SU-DHL-6 (cell line): ENCODE measurements around the gene OR6M1.

Source experiments
- H2AFZ ChIP-seq: fragments of 200-600 bp; sonication (generic); 2 replicates; pipeline ENCODE4 v1.6.1; 2014; ENCODE audit warnings: low read depth, mild to moderate bottlenecking, moderate library complexity, mixed read lengths, antibody characterized with exemption, low read length; ENCODE audit not compliant: severe bottlenecking
- H3F3A ChIP-seq: fragments of 200-600 bp; shearing (Covaris generic); 2 replicates; pipeline ENCODE4 v1.6.0; 2016; ENCODE audit warnings: antibody characterized with exemption, mild to moderate bottlenecking; ENCODE audit not compliant: insufficient read depth
- H3K27ac ChIP-seq: fragments of 200-600 bp; sonication (generic); 2 replicates; pipeline ENCODE4 v1.5.1; 2016; ENCODE audit warnings: low read depth, mild to moderate bottlenecking, low read length, moderate library complexity, mixed read lengths
- H3K27me3 ChIP-seq: fragments of 200-600 bp; sonication (generic), shearing (Covaris generic); 2 replicates; pipeline ENCODE4 v1.6.0; 2014; ENCODE audit warnings: mild to moderate bottlenecking, low read length
- H3K36me3 ChIP-seq: fragments of 200-600 bp; sonication (generic); 2 replicates; pipeline ENCODE4 v1.6.1; 2014; ENCODE audit warnings: mild to moderate bottlenecking, low read length, mixed read lengths
- H3K4me2 ChIP-seq: fragments of 300-600, 200-600 bp; shearing (Covaris generic), sonication (generic); 2 replicates; pipeline ENCODE4 v1.6.0; 2014; ENCODE audit warnings: low read length, low read depth, mild to moderate bottlenecking; ENCODE audit not compliant: poor library complexity, severe bottlenecking
- H3K4me3 ChIP-seq: fragments of 200-600 bp; sonication (generic); 2 replicates; pipeline ENCODE4 v1.5.1; 2014; ENCODE audit warnings: antibody characterized with exemption, low read length, mild to moderate bottlenecking, mixed read lengths; ENCODE audit not compliant: insufficient read depth, poor library complexity, severe bottlenecking
- H3K79me2 ChIP-seq: fragments of 200-600 bp; sonication (generic); 2 replicates; pipeline ENCODE4 v1.6.1; 2014; ENCODE audit warnings: mild to moderate bottlenecking, low read length, moderate library complexity; ENCODE audit not compliant: insufficient read depth
- H3K9ac ChIP-seq: fragments of 200-600 bp; sonication (generic); 2 replicates; pipeline ENCODE4 v1.7.0; 2014; ENCODE audit warnings: mild to moderate bottlenecking, low read length
- H3K9me2 ChIP-seq: fragments of 200-600 bp; sonication (generic); replicated peaks from 2 replicates; pipeline ENCODE4 v1.6.1; 2014; ENCODE audit warnings: low read length; ENCODE audit not compliant: insufficient read depth
- H3K9me3 ChIP-seq: fragments of 200-600 bp; sonication (generic); 2 replicates; pipeline ENCODE4 v1.6.1; 2014; ENCODE audit warnings: low read length, mixed read lengths; ENCODE audit not compliant: insufficient read depth
- H4K20me1 ChIP-seq: fragments of 200-600 bp; sonication (generic); 2 replicates; pipeline ENCODE4 v1.6.1; 2014; ENCODE audit warnings: low read depth, mild to moderate bottlenecking, antibody characterized with exemption, low read length, moderate library complexity, mixed read lengths
- CTCF ChIP-seq: fragments of 200-600 bp; sonication (generic); IDR thresholded peaks from one replicate; pipeline ENCODE4 v1.5.1; 2017; ENCODE audit warnings: antibody characterized with exemption, mild to moderate bottlenecking, low read length, moderate library complexity; ENCODE audit not compliant: insufficient read depth, poor library complexity, severe bottlenecking
- EZH2phosphoT487 ChIP-seq: fragments of 200-600 bp; sonication (generic), shearing (Covaris generic); conservative IDR thresholded peaks from 2 replicates; pipeline ENCODE4 v1.6.1; 2018; ENCODE audit warnings: mild to moderate bottlenecking, antibody characterized with exemption, low read length, moderate library complexity, mixed read lengths

OR6M1 gene

GRCh38 chr11:123822032-123822431 lies 15.9 kb upstream of the OR6M1 start:
- Histone ChIP-seq H4K20me1 (no peaks in the 10 kb centered on the region), H3K27me3 (no peaks in the 10 kb centered on the region), H3K4me3 (no peak overlapping the region), H3F3A (no peaks in the 10 kb centered on the region), H3K27ac (no peak overlapping the region), H3K4me2 (no peak overlapping the region), H3K9ac (no peak overlapping the region), H3K79me2 (no peaks in the 10 kb centered on the region), H3K9me2 (no peaks in the 10 kb centered on the region), H3K9me3 (no peaks in the 10 kb centered on the region), H3K36me3 (no peaks in the 10 kb centered on the region), H2AFZ (no peak overlapping the region)
- no peak for TF ChIP-seq EZH2phosphoT487
- TF ChIP-seq CTCF: no peak

GRCh38 chr11:123815122-123815521 lies 9.0 kb upstream of the OR6M1 start:
- no peaks in the 10 kb centered on the region for H4K20me1 ChIP-seq
- no peaks in the 10 kb centered on the region for H3F3A ChIP-seq
- H3K4me3 ChIP-seq: no peak overlapping the region
- H3K27ac ChIP-seq: no peak overlapping the region
- no peak overlapping the region for H2AFZ ChIP-seq
- no peak for TF ChIP-seq EZH2phosphoT487
- no peak for TF ChIP-seq CTCF
- no peak overlapping the region for H3K9ac ChIP-seq
- no peaks in the 10 kb centered on the region for H3K9me3 ChIP-seq
- no peak overlapping the region for H3K4me2 ChIP-seq
- H3K9me2 ChIP-seq: no peaks in the 10 kb centered on the region
- H3K79me2 ChIP-seq: no peaks in the 10 kb centered on the region
- no peaks in the 10 kb centered on the region for H3K27me3 ChIP-seq
- H3K36me3 ChIP-seq: no peaks in the 10 kb centered on the region

GRCh38 chr11:123801765-123802164 lies 4.4 kb downstream of the OR6M1 start:
- Histone ChIP-seq H3K4me3 (no peak overlapping the region), H3F3A (no peaks in the 10 kb centered on the region), H3K9me2 (no peaks in the 10 kb centered on the region), H3K27me3 (no peaks in the 10 kb centered on the region), H3K27ac (no peak overlapping the region), H4K20me1 (no peaks in the 10 kb centered on the region), H3K9ac (no peak overlapping the region), H3K4me2 (no peak overlapping the region), H3K36me3 (no peaks in the 10 kb centered on the region), H3K79me2 (no peaks in the 10 kb centered on the region), H3K9me3 (no peaks in the 10 kb centered on the region), H2AFZ (no peak overlapping the region)
- TF ChIP-seq CTCF: no peak
- TF ChIP-seq EZH2phosphoT487: no peak
